ENCODE data around the gene KLHL26. TPM values are rescaled to one million over a fixed set of nuclear protein-coding genes. Genes with fewer than 3 reads are reported as not detected.
A peak's percentile ranks its signal among the peaks of the same experiment; 100 is the strongest.

Gene KLHL26
- total and polyA plus RNA-seq, 2 of the 13 experiments (the other 11 are each of a cell fraction or from before 2014, with no cell fraction given), result 1.5 to 1.7 TPM

DNA sequence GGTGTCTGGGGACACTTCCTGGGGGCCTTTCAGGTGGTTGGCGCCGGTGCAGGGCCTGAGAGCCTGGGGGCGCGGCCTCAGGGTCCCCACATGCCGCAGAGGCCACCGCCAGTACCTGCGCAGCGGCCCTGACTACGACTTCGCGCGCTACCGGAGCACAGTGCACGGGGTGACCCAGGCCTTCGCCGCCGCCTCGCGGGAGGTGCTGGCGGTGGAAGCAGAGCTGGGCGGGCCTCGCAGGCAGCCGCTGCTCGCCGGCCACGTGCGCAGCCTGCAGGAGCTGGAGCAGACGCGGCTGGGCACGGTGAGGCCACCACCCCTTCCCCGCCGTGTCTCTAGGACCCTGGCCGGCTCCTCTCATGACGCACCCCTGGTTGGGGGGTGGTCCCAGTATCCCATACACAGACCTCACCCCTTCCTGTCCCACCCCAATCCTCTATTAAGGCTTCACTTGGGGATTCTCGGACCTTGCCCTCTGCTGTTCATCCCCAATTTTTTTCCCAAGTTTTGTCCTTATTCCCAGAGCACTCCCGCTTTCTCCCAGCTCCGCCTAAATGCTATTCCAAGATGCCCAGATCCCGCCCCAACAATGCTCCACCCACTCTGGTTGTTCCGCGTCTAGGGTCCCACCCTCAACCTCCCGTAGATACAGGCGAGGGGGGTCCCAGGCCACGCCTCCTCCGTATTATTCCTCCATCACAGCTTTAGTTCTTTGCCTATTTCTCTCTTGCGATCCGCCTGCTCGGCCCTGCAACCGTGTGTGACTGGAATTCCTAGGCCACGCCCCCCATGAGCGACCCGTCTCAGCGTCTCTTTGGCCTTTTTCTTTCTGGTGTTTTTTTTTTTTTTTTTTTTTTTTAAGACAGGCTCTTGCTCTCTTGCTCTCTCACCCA lies 47.2 kb upstream of the KLHL26 start (continued):
- TF ChIP-seq, protein P1, sequence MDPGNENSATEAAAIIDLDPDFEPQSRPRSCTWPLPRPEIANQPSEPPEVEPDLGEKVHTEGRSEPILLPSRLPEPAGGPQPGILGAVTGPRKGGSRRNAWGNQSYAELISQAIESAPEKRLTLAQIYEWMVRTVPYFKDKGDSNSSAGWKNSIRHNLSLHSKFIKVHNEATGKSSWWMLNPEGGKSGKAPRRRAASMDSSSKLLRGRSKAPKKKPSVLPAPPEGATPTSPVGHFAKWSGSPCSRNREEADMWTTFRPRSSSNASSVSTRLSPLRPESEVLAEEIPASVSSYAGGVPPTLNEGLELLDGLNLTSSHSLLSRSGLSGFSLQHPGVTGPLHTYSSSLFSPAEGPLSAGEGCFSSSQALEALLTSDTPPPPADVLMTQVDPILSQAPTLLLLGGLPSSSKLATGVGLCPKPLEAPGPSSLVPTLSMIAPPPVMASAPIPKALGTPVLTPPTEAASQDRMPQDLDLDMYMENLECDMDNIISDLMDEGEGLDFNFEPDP (CRISPR knock-in tag; conservative IDR thresholded peaks at IDR 0.05), result 0 out of 2 replicates have a peak, but pooled peaks have one; percentile 85
- TF ChIP-seq MED8 (CRISPR knock-in tag; IDR thresholded peaks at IDR 0.05; ENCODE audit: insufficient replicate concordance) (no peak), ZNF274 (CRISPR knock-in tag; IDR thresholded peaks at IDR 0.05) (peak; percentile 98), TEAD3 (CRISPR knock-in tag; optimal IDR thresholded peaks at IDR 0.05; ENCODE audit: borderline replicate concordance) (peak; percentile 61), TBX3 (IDR thresholded peaks at IDR 0.05; ENCODE audit: borderline replicate concordance) (no peak), NRL (CRISPR knock-in tag; IDR thresholded peaks at IDR 0.05; ENCODE audit: borderline replicate concordance) (peak; percentile 90; the same call in 1 of the 2 replicates), ZFP41 (CRISPR knock-in tag; IDR thresholded peaks at IDR 0.05; ENCODE audit: borderline replicate concordance) (peak; percentile 97), SMAD9 (CRISPR knock-in tag; IDR thresholded peaks at IDR 0.05) (0 out of 2 replicates have a peak, but pooled peaks have one; percentile 75), SOX6 (IDR thresholded peaks at IDR 0.05) (no peak), SOX6 (CRISPR knock-in tag; IDR thresholded peaks at IDR 0.05) (peak; percentile 27; the same call in 1 of the 2 replicates), ZNF501 (CRISPR knock-in tag; IDR thresholded peaks at IDR 0.05) (peak; percentile 14; the same call in 1 of the 2 replicates), NFKB2 (CRISPR knock-in tag; IDR thresholded peaks at IDR 0.05; ENCODE audit: borderline replicate concordance) (peak; percentile 97), ZNF160 (CRISPR knock-in tag; IDR thresholded peaks at IDR 0.05) (peak; percentile 85; the same call in 1 of the 2 replicates), IRX3 (CRISPR knock-in tag; IDR thresholded peaks at IDR 0.05; ENCODE audit: borderline replicate concordance, low read depth) (peak; percentile 80; the same call in 1 of the 2 replicates), SCMH1 (CRISPR knock-in tag; IDR thresholded peaks at IDR 0.05; ENCODE audit: borderline replicate concordance) (no peak), CHCHD3 (CRISPR knock-in tag; IDR thresholded peaks at IDR 0.05) (peak; percentile 99), ZNF792 (CRISPR knock-in tag; IDR thresholded peaks at IDR 0.05) (peak; percentile 76; the same call in 1 of the 2 replicates), ZNF180 (CRISPR knock-in tag; IDR thresholded peaks at IDR 0.05; ENCODE audit: borderline replicate concordance, low read depth) (peak; percentile 88; the same call in 1 of the 2 replicates), CBX5 (CRISPR knock-in tag; IDR thresholded peaks at IDR 0.05; ENCODE audit: borderline replicate concordance) (peak; percentile 78; the same call in 1 of the 2 replicates), PHB2 (IDR thresholded peaks at IDR 0.05; ENCODE audit: partially characterized antibody) (no peak), SP2 (CRISPR knock-in tag; IDR thresholded peaks at IDR 0.05) (peak; percentile 50; the same call in 1 of the 2 replicates), CHD2 (IDR thresholded peaks at IDR 0.05; ENCODE audit: low read depth, low read length) (peak; percentile 78), TMF1 (CRISPR knock-in tag; IDR thresholded peaks at IDR 0.05; ENCODE audit: low read depth) (peak; percentile 72)
- TF ChIP-seq, protein P2, sequence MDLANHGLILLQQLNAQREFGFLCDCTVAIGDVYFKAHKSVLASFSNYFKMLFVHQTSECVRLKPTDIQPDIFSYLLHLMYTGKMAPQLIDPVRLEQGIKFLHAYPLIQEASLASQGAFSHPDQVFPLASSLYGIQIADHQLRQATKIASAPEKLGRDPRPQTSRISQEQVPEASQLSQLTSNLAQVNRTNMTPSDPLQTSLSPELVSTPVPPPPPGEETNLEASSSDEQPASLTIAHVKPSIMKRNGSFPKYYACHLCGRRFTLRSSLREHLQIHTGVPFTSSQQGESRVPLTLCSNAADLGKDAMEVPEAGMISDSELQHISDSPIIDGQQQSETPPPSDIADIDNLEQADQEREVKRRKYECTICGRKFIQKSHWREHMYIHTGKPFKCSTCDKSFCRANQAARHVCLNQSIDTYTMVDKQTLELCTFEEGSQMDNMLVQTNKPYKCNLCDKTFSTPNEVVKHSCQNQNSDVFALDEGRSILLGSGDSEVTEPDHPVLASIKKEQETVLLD (CRISPR knock-in tag; IDR thresholded peaks at IDR 0.05; ENCODE audit: low read depth), result no peak; the same call in 1 of the 2 replicates
- TF ChIP-seq, protein P3, sequence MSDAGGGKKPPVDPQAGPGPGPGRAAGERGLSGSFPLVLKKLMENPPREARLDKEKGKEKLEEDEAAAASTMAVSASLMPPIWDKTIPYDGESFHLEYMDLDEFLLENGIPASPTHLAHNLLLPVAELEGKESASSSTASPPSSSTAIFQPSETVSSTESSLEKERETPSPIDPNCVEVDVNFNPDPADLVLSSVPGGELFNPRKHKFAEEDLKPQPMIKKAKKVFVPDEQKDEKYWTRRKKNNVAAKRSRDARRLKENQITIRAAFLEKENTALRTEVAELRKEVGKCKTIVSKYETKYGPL (CRISPR knock-in tag; IDR thresholded peaks at IDR 0.05), result peak; percentile 85; the same call in 1 of the 2 replicates
- TF ChIP-seq, protein P4, sequence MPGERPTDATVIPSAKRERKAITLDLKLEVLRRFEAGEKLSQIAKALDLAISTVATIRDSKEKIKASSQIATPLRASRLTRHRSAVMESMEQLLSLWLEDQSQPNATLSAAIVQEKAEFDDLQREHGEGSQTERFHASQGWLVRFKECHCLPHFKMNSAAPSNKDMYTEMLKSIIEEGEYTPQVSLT (CRISPR knock-in tag; IDR thresholded peaks at IDR 0.05; ENCODE audit: borderline replicate concordance, low read depth), result peak; percentile 52; the same call in 1 of the 2 replicates
